ENCODE measurements around the gene TTC17. TPM values are rescaled to one million over a fixed set of nuclear protein-coding genes. Genes with fewer than 3 reads are reported as not detected.

Gene TTC17
- total and polyA plus RNA-seq, 4 donors = 18.9 to 88.6 (median 43.5) TPM

DNA sequence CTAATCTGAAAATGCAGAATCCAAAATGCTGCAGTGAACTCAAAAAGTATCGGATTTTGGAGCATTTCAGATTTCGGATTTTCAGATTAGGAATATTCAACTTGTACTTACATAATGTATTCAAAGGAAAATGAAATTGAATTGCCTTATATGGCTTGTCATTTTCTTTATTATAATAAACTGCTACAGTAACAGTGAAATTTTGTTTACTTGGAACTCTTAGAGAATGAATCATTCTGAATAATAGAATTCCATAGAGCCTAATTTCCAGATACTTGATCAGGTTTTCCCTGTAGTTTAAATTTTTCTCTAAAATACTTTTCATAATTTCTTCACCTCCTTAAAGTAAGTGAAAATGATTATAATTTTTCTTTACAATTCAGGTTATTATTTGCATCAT lies 17.3 kb downstream of the TTC17 start:
- WGBS = over 99% methylated on average over 2 of the region's 2 CpGs
- Histone ChIP-seq H3K36me3 (ENCODE audit: control insufficient read depth in 4 of 4, insufficient read depth in 3 of 4, low read depth in 1 of 4, low read length in 3 of 4) (peaks cover 0 to 12% (median under 1%) of the 10 kb centered on the region in 4 donors), H3K4me3 (ENCODE audit: low read depth in 1 of 3, low read length in 3 of 3) (no peak overlapping the region), H3K9ac (ENCODE audit: low read depth in 1 of 2, low read length in 2 of 2) (no peak overlapping the region), H3K27ac (ENCODE audit: low read depth in 1 of 2, low read length in 2 of 2) (no peak overlapping the region), H3K27me3 (ENCODE audit: control insufficient read depth in 4 of 4, insufficient read depth in 4 of 4, low read length in 3 of 4) (no peaks in the 10 kb centered on the region), H3K9me3 (ENCODE audit: control insufficient read depth in 4 of 4, low read length in 3 of 4) (no peaks in the 10 kb centered on the region), H3K4me1 (ENCODE audit: control insufficient read depth in 4 of 4, insufficient read depth in 4 of 4, low read length in 3 of 4) (no peaks in the 10 kb centered on the region)
- TF ChIP-seq RXRA (IDR thresholded peaks at IDR 0.05) (no peak), RAD21 (IDR thresholded peaks at IDR 0.05) (no peak), FOXA2 (IDR thresholded peaks at IDR 0.05) (no peak), GABPA (IDR thresholded peaks at IDR 0.05 in 1 of 2, conservative IDR thresholded peaks at IDR 0.05 in 1 of 2) (no peak), NR2F2 (IDR thresholded peaks at IDR 0.05) (no peak), FOXA1 (IDR thresholded peaks at IDR 0.05) (no peak), TAF1 (conservative IDR thresholded peaks at IDR 0.05) (no peak), SP1 (IDR thresholded peaks at IDR 0.05) (no peak), CTCF (IDR thresholded peaks at IDR 0.05; ENCODE audit: low read depth, low read length, missing input control) (no peak), YY1 (IDR thresholded peaks at IDR 0.05) (no peak), MAX (IDR thresholded peaks at IDR 0.05) (no peak)
- TF ChIP-seq, protein P1, sequence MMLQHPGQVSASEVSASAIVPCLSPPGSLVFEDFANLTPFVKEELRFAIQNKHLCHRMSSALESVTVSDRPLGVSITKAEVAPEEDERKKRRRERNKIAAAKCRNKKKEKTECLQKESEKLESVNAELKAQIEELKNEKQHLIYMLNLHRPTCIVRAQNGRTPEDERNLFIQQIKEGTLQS (IDR thresholded peaks at IDR 0.05) = no peak
- TF ChIP-seq, protein P2, sequence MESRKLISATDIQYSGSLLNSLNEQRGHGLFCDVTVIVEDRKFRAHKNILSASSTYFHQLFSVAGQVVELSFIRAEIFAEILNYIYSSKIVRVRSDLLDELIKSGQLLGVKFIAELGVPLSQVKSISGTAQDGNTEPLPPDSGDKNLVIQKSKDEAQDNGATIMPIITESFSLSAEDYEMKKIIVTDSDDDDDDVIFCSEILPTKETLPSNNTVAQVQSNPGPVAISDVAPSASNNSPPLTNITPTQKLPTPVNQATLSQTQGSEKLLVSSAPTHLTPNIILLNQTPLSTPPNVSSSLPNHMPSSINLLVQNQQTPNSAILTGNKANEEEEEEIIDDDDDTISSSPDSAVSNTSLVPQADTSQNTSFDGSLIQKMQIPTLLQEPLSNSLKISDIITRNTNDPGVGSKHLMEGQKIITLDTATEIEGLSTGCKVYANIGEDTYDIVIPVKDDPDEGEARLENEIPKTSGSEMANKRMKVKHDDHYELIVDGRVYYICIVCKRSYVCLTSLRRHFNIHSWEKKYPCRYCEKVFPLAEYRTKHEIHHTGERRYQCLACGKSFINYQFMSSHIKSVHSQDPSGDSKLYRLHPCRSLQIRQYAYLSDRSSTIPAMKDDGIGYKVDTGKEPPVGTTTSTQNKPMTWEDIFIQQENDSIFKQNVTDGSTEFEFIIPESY (IDR thresholded peaks at IDR 0.05) = no peak
- TF ChIP-seq, protein P3, sequence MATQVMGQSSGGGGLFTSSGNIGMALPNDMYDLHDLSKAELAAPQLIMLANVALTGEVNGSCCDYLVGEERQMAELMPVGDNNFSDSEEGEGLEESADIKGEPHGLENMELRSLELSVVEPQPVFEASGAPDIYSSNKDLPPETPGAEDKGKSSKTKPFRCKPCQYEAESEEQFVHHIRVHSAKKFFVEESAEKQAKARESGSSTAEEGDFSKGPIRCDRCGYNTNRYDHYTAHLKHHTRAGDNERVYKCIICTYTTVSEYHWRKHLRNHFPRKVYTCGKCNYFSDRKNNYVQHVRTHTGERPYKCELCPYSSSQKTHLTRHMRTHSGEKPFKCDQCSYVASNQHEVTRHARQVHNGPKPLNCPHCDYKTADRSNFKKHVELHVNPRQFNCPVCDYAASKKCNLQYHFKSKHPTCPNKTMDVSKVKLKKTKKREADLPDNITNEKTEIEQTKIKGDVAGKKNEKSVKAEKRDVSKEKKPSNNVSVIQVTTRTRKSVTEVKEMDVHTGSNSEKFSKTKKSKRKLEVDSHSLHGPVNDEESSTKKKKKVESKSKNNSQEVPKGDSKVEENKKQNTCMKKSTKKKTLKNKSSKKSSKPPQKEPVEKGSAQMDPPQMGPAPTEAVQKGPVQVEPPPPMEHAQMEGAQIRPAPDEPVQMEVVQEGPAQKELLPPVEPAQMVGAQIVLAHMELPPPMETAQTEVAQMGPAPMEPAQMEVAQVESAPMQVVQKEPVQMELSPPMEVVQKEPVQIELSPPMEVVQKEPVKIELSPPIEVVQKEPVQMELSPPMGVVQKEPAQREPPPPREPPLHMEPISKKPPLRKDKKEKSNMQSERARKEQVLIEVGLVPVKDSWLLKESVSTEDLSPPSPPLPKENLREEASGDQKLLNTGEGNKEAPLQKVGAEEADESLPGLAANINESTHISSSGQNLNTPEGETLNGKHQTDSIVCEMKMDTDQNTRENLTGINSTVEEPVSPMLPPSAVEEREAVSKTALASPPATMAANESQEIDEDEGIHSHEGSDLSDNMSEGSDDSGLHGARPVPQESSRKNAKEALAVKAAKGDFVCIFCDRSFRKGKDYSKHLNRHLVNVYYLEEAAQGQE (IDR thresholded peaks at IDR 0.05) = no peak
- DNase-seq (ENCODE audit: low spot score) = no peak

DNA sequence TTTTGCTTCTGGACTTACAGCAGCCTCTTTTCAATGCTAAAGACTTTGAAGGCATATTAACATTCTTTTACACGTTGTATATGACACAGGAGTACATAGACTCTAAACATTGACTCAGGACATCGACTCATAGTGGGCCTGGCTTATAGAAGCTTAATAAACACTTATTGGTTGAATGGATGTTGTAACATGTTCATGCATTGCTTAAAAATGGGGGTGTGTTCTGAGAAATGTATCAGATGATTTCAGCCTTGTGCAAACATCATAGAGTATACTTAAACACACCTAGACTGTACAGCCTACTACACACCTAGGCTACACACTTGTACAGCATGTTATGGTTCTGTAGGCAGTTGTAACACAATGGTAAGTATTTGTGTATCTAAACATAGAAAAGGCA lies 17.9 kb downstream of the TTC17 start:
- Histone ChIP-seq H3K27ac (ENCODE audit: low read depth in 1 of 2, low read length in 2 of 2) (no peak overlapping the region), H3K9me3 (ENCODE audit: control insufficient read depth in 4 of 4, low read length in 3 of 4) (no peaks in the 10 kb centered on the region), H3K36me3 (ENCODE audit: control insufficient read depth in 4 of 4, insufficient read depth in 3 of 4, low read depth in 1 of 4, low read length in 3 of 4) (peaks cover 0 to 9% (median 0%) of the 10 kb centered on the region in 4 donors), H3K4me3 (ENCODE audit: low read depth in 1 of 3, low read length in 3 of 3) (no peak overlapping the region), H3K4me1 (ENCODE audit: control insufficient read depth in 4 of 4, insufficient read depth in 4 of 4, low read length in 3 of 4) (peaks cover 0 to under 1% (median 0%) of the 10 kb centered on the region in 4 donors), H3K27me3 (ENCODE audit: control insufficient read depth in 4 of 4, insufficient read depth in 4 of 4, low read length in 3 of 4) (no peaks in the 10 kb centered on the region), H3K9ac (ENCODE audit: low read depth in 1 of 2, low read length in 2 of 2) (no peak overlapping the region)
- no peak for DNase-seq (ENCODE audit: low spot score)
- 77% methylated on average over 2 of the region's 2 CpGs for WGBS
- TF ChIP-seq, protein P2 (IDR thresholded peaks at IDR 0.05) = no peak
- TF ChIP-seq HNF4A (conservative IDR thresholded peaks at IDR 0.05) = no peak
- no peak for TF ChIP-seq YY1 (IDR thresholded peaks at IDR 0.05)
- no peak for TF ChIP-seq JUND (IDR thresholded peaks at IDR 0.05)
- no peak for TF ChIP-seq CTCF (IDR thresholded peaks at IDR 0.05; ENCODE audit: low read depth, low read length, missing input control)
- TF ChIP-seq HNF4G (IDR thresholded peaks at IDR 0.05) = no peak
- no peak for TF ChIP-seq EGR1 (IDR thresholded peaks at IDR 0.05; ENCODE audit: low read depth in 2 of 2)
- no peak for TF ChIP-seq SP1 (IDR thresholded peaks at IDR 0.05)

Measured in liver (tissue), 9 donors.